Activated naive CD4-positive, alpha-beta T cell treated with anti-CD3 and anti-CD28 coated beads, Interleukin-2, amount 10 ng/mL, durations not matched to agents 7 days and 5 days (primary cell): Measurements from ENCODE around the gene RAP1GAP.
A peak's percentile ranks its signal among the peaks of the same experiment; 100 is the strongest.

ENCODE experiments used
- CTCF ChIA-PET: fragments of 350-600 bp; sonication (Branson Sonifier 250); formaldehyde crosslinking; loops from one replicate; lab custom pipeline; 2021; ENCODE audit warnings: antibody characterized with exemption; lab: Charles Lee
- DNase-seq: peaks from one replicate; pipeline ENCODE4 v3.0.0-alpha.2; 2020
- H3K27ac Mint-ChIP-seq: one replicate; pipeline ENCODE4 v1.8.0; 2021; ENCODE audit warnings: mild to moderate bottlenecking, moderate library complexity, mixed read lengths
- H3K27me3 Mint-ChIP-seq: one replicate; pipeline ENCODE4 v1.8.0; 2021; ENCODE audit warnings: mild to moderate bottlenecking, mixed read lengths
- H3K36me3 Mint-ChIP-seq: one replicate; pipeline ENCODE4 v1.8.0; 2021; ENCODE audit warnings: mixed read lengths
- H3K4me1 Mint-ChIP-seq: one replicate; pipeline ENCODE4 v1.8.0; 2021; ENCODE audit warnings: mixed read lengths
- H3K4me3 Mint-ChIP-seq: one replicate; pipeline ENCODE4 v1.8.0; 2021; ENCODE audit warnings: mild to moderate bottlenecking, moderate library complexity, mixed read lengths
- H3K9me3 Mint-ChIP-seq: one replicate; pipeline ENCODE4 v1.8.0; 2021; ENCODE audit warnings: mixed read lengths

RAP1GAP gene

GRCh38 chr1:21616372-21616771 lies 52.8 kb downstream of the RAP1GAP start:
- no peak overlapping the region for H3K27ac Mint-ChIP-seq
- CTCF ChIA-PET: no interaction called here
- no peak overlapping the region for H3K4me3 Mint-ChIP-seq
- DNase-seq: no peak
- peaks cover 35% of the 10 kb centered on the region for H3K27me3 Mint-ChIP-seq
- no peaks in the 10 kb centered on the region for H3K36me3 Mint-ChIP-seq
- no peaks in the 10 kb centered on the region for H3K9me3 Mint-ChIP-seq
- H3K4me1 Mint-ChIP-seq: peaks cover under 1% of the 10 kb centered on the region

- Mint-ChIP-seq H3K4me1 (no peaks in the 10 kb centered on the region), H3K4me3 (no peak overlapping the region), H3K27me3 (peaks cover 31% of the 10 kb centered on the region), H3K9me3 (no peaks in the 10 kb centered on the region), H3K27ac (no peak overlapping the region), H3K36me3 (no peaks in the 10 kb centered on the region)
- no peak for DNase-seq
- CTCF ChIA-PET: no interaction called here
These were observed 54.6 kb downstream of the RAP1GAP start for GRCh38 chr1:21614419-21615115.

- H3K4me1 Mint-ChIP-seq: no peaks in the 10 kb centered on the region
- no peak overlapping the region for H3K4me3 Mint-ChIP-seq
- no peak for DNase-seq
- CTCF ChIA-PET: no interaction called here
- no peaks in the 10 kb centered on the region for H3K9me3 Mint-ChIP-seq
- H3K36me3 Mint-ChIP-seq: no peaks in the 10 kb centered on the region
- peaks cover 27% of the 10 kb centered on the region for H3K27me3 Mint-ChIP-seq
- H3K27ac Mint-ChIP-seq: no peak overlapping the region
These were observed 55.9 kb downstream of the RAP1GAP start for GRCh38 chr1:21613072-21613867.

- no peak overlapping the region for H3K27ac Mint-ChIP-seq
- DNase-seq: no peak
- peaks cover 30% of the 10 kb centered on the region for H3K27me3 Mint-ChIP-seq
- no peak overlapping the region for H3K4me3 Mint-ChIP-seq
- CTCF ChIA-PET: no interaction called here
- H3K4me1 Mint-ChIP-seq: peaks cover 9% of the 10 kb centered on the region
- no peaks in the 10 kb centered on the region for H3K9me3 Mint-ChIP-seq
- no peaks in the 10 kb centered on the region for H3K36me3 Mint-ChIP-seq
These were observed 57.1 kb downstream of the RAP1GAP start for GRCh38 chr1:21612057-21612456.

- Mint-ChIP-seq H3K27me3 (peaks cover 28% of the 10 kb centered on the region), H3K4me3 (no peak overlapping the region), H3K27ac (no peak overlapping the region), H3K4me1 (peaks cover 9% of the 10 kb centered on the region), H3K36me3 (no peaks in the 10 kb centered on the region), H3K9me3 (no peaks in the 10 kb centered on the region)
- CTCF ChIA-PET: interaction anchor here (0.5 kb wide), 1 partner anchor 395 kb away, joined by 3 read pairs; no protein-coding TSS in a partner anchor
- DNase-seq: no peak
These were observed 58.0 kb downstream of the RAP1GAP start for GRCh38 chr1:21610989-21611785.

DNA sequence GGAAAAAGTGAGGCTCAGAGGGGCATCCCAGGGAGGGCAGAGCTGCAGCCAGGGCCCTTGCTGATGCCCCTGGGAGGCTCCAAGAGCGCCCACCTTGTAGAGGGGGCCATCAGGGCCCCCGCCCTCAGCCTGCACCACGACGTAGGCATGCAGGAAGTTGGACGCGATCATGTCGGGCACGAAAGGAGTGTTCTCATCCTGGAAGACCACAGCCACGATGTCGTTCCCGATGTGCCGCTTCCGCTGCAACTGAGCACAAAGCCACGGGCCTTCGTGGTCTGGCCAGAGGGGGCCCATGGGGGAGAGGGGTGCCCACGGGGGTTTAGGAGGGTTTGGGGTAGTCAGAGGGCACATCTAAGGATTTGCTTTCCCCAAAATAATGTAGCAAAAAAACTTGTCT lies 59.1 kb downstream of the RAP1GAP start:
- CTCF ChIA-PET: no interaction called here
- no peak overlapping the region for H3K27ac Mint-ChIP-seq
- no peak overlapping the region for H3K4me3 Mint-ChIP-seq
- H3K36me3 Mint-ChIP-seq: no peaks in the 10 kb centered on the region
- H3K4me1 Mint-ChIP-seq: peaks cover 9% of the 10 kb centered on the region
- no peak for DNase-seq
- H3K27me3 Mint-ChIP-seq: peaks cover 28% of the 10 kb centered on the region
- no peaks in the 10 kb centered on the region for H3K9me3 Mint-ChIP-seq

- peaks cover 9% of the 10 kb centered on the region for H3K4me1 Mint-ChIP-seq
- no peak overlapping the region for H3K4me3 Mint-ChIP-seq
- CTCF ChIA-PET: no interaction called here
- DNase-seq: no peak
- H3K9me3 Mint-ChIP-seq: no peaks in the 10 kb centered on the region
- H3K36me3 Mint-ChIP-seq: no peaks in the 10 kb centered on the region
- H3K27ac Mint-ChIP-seq: no peak overlapping the region
- peaks cover 28% of the 10 kb centered on the region for H3K27me3 Mint-ChIP-seq
These were observed 60.4 kb downstream of the RAP1GAP start for GRCh38 chr1:21608798-21609197.

DNA sequence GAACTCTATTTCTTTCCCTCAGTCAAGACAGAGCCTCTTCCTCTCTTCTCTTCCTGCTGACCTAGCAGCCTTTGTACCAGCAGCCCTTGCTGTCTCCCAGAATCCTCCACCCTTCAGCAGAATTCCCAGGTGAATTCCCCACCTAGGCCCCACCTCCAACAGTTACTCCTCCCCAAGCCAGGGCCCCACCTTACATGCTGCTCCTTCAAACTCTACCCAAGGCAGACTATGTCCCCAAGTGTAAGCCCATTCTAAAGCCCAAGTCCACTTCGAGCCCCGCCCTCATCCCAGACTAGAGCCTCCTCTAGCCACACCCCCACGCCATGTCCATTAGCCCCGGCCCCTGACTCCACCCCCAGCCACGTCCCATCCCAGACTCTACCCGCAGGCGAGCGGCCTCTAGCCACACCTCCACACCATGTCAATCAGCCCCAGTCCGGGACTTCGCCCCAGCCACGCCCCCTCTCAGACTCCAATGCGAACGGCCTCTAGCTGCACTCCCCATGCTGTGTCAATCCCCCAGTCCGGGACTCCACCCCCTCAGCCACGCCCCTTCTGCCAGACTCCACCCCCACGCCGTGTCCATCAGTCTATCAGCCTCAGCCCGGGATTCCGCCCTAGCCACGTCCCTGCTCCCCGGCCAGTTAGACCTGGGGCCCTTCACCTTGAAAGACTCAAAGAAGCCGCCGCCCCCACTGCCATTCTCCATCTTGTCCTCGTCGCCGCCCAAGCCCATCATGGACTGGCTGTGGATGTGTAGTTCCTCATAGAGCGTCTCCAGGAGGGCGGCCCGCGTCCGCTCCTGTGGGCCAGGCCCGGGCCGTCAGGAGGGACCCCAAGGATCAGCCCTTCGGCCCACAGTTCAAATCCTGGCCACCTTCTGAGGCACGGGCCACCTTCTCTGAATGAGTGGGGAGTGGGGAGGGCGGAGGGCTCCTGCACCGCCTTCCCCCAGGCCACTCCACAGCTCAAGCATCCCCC lies 61.3 kb downstream of the RAP1GAP start:
- Mint-ChIP-seq H3K27ac (no peak overlapping the region), H3K27me3 (peaks cover 25% of the 10 kb centered on the region), H3K4me3 (no peak overlapping the region)

GRCh38 chr1:21605964-21606705 lies 63.0 kb downstream of the RAP1GAP start:
- no peaks in the 10 kb centered on the region for H3K36me3 Mint-ChIP-seq
- CTCF ChIA-PET: no interaction called here
- H3K4me3 Mint-ChIP-seq: no peak overlapping the region
- H3K9me3 Mint-ChIP-seq: no peaks in the 10 kb centered on the region
- H3K27ac Mint-ChIP-seq: no peak overlapping the region
- H3K4me1 Mint-ChIP-seq: peaks cover 9% of the 10 kb centered on the region
- no peak for DNase-seq
- peaks cover 25% of the 10 kb centered on the region for H3K27me3 Mint-ChIP-seq

More for the DNA sequence above, 61.3 kb downstream of the RAP1GAP start:
- no peaks in the 10 kb centered on the region for H3K36me3 Mint-ChIP-seq
- peak; percentile 56 for DNase-seq
- H3K4me1 Mint-ChIP-seq: peaks cover 9% of the 10 kb centered on the region
- CTCF ChIA-PET: no interaction called here
- no peaks in the 10 kb centered on the region for H3K9me3 Mint-ChIP-seq

GRCh38 chr1:21605012-21605715 lies 64.0 kb downstream of the RAP1GAP start:
- H3K9me3 Mint-ChIP-seq: no peaks in the 10 kb centered on the region
- CTCF ChIA-PET: no interaction called here
- no peak overlapping the region for H3K27ac Mint-ChIP-seq
- no peak overlapping the region for H3K4me3 Mint-ChIP-seq
- H3K27me3 Mint-ChIP-seq: peaks cover 25% of the 10 kb centered on the region
- H3K36me3 Mint-ChIP-seq: no peaks in the 10 kb centered on the region
- H3K4me1 Mint-ChIP-seq: peaks cover 9% of the 10 kb centered on the region
- no peak for DNase-seq

DNA sequence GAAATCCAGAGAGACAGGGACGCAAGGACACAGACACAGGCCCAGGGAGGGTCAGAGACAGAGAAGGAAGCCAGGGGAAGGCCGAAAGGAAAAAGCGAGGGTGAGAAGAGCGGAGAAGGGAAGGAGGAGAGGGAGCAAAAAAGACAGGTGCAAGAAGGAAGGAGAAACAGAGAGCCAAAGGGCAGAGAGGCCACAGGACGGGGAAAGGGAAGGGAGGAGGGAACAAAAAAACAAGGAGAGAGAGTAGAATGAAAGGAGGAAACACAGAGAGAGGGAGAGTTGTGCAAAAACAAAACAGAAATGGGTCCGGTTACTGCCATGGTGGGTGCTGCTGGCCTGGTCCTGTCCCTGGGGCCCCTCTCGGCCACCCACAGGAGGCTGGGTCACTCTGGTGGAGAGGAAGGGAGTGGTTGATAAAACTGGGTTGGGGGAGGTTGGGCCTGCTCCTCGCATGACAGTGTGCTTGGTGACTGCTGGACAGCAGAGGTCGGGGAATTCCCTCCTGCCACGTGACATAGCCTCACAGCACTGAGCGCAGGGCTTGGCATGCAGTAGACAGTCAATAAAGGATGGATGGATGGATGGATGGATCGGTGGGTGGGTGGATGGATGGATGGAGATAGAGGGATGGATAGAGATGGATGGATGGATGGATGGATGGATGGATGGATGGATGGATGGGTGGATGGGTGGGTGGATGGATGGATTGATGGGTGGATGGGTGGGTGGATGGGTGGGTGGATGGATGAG lies 64.8 kb downstream of the RAP1GAP start:
- Mint-ChIP-seq H3K4me3 (no peak overlapping the region), H3K27me3 (peaks cover 17% of the 10 kb centered on the region), H3K27ac (no peak overlapping the region), H3K36me3 (no peaks in the 10 kb centered on the region), H3K9me3 (no peaks in the 10 kb centered on the region), H3K4me1 (peaks cover 9% of the 10 kb centered on the region)
- no peak for DNase-seq
- CTCF ChIA-PET: no interaction called here
